RCC 7860 (cell line): ENCODE results near the gene RNF130.

Experiments
- DNase-seq: peaks from one replicate; pipeline ENCODE4 v3.0.0-alpha.2; 2015; ENCODE audit warnings: low spot score
- FAIRE-seq: peaks from 2 replicates; lab custom pipeline; 2012; peaks lifted over from hg19 to GRCh38; lab: Jason Lieb, UNC

RNF130 gene

DNA sequence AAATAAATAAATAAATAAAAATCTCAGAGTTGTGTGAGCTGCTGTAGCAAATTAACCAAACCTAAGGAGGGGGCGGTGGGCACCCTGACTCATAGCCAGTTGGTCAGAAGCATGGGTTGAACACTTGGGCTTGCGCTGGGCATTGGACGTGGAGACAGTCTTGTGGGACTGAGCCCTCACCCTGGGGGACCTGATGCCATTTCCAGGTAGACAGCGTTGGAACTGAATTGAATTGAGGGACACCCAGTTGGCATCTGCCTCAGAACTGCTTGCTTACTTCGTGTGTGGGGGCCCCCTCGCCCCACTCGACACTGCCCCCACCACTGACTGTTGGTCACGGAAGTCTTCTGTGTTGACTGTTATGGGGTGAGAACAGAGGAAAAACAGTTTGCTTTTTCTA is 144.9 kb downstream of the RNF130 start:
- DNase-seq (no peak), FAIRE-seq (no peak)

DNA sequence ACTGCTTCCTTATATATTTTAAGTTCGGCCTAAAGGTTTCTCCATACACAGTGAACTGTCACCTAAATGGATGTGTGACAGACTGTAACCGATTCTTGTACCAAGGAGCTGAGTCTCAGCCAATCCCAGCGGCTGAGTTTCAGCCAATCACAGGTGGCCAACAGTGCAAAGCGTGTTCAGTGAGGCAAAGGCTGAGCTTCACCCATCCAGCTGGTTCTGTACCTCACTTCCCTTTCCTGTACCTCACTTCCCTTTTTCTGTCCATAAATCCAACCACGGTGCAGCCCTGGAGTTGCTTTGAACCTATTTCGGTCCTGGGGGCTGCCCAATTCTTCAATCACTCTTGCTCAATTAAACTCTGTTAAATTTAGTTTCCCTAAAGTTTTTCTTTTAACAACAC is 148.1 kb downstream of the RNF130 start:
- DNase-seq = no peak
- no peak for FAIRE-seq

DNA sequence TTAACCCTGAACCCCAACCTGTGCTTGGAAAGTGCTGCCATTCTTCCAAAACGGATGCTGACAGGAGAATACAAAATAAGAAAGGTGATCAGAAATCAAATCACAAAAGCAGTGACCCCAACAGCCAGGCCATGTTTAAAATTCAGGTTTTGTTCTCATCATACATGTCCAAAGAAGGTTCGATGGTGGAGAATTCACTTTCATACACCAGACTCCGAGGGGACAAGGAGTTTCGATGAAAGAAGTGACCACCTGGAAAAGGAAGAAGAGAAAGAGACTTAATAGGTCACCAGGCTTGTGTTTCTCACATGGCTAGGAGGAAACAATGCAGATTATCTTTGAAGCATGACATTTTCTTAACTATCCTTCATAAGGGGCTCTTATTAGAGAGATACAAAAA is 151.4 kb downstream of the RNF130 start:
- FAIRE-seq (no peak), DNase-seq (no peak)

DNA sequence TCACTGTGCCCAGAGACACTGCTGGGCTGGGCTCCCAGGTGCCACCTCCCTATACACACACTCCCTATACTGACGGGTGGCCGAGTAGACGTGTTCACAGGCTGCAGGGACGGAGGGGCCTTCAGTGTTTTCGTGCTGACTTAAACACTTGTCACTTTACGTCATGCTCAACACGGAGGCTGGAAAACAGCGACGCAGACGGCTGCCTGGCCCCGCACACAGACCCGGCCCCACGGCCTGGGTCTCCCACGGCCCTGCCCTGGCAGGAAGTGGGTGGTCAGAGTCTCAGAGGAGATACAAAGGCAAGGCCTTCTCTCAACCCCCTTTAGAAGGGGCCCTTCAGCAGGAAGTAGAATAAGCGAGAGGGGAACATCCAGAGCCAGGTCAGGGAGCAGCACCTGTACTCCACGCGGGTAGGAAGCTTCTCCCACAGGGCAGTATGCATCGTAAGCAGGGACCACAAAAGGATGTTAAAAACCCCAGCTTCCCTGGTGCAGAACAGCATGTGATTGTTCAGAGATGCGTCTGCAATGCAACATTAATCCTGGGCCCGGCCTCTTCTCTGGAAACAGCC is 152.0 kb downstream of the RNF130 start:
- DNase-seq (no peak), FAIRE-seq (no peak)

DNA sequence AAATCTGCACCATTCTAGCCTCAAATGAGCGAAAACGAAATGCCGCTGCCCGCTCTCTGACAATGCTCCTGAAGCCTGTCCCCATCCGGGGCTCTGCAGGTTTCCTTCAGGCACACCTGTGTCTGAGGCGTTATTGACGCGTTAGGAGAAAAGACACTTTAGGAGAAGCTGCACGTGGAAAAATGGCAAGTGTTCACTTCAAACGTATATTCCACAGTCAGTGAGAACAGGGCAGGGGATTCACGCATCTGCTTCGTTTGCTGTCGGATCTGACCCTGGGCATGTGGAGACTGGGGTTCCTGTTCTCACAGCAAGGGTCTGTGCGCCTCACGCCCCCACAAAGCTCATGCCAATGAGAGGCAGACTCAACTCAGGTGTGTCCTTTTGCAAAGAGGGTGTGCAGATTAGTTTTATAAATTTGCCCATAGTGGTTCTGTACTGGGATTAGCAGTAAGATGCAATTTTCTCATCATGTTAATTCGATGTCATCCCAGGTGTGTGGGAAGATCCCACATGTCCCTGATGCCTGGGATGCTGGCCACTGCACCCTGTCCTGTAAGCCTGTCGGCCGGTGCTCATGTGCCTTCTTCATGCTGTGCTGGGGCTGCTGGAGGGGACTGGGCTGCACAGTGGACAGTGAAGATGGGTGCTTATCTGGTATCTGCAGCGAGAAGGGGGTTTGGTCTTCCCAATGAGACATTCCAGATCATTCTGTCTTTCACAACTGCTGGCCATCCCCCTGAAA is 152.6 kb downstream of the RNF130 start:
- no peak for FAIRE-seq
- no peak for DNase-seq

DNA sequence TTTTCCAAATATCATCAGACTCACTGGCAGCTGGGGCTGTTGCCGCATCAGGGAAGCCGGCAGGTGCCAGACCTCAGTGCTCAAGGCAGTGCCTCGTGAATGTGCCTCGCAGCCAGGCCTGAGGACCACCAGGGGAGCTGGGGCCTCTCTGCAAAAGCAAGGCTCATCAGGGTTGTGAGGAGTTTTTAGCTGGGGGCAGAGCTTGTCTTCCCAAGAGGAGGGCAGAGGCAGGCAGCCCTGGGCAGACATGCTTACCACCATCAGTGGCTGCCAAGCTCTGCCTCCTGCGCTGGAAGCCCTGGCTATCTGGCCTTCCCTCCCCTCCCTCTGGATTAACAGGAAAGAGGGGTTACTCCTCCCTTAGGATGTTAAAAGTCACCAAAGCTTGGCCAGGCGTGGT is 155.0 kb downstream of the RNF130 start:
- FAIRE-seq (no peak), DNase-seq (no peak)

DNA sequence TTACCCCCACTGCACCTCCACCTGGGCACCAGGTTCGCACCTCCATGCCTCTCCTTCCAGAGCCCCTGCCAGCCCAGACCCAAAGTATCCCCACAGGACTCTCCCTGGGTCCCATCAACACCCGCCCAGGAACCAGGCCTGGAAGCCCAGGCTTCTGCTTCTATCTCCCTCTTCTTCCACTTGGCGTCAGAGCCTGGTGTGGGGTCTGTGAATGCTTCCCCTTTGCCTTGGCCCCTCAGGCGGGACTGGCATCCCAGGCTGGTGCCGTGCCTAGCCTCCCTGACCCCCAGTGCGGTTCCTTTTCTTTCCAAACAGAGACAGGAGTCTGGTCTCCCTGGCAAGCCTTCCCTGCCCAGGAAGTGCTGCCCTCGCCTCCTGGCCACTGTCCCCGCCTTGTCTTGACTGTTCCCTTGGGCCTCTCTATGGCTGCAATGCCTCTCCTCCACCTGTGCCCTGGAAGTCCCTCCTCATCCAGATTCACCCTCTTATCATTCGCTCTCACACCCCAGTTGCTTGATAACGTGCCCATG is 156.1 kb downstream of the RNF130 start:
- DNase-seq (no peak), FAIRE-seq (no peak)

DNA sequence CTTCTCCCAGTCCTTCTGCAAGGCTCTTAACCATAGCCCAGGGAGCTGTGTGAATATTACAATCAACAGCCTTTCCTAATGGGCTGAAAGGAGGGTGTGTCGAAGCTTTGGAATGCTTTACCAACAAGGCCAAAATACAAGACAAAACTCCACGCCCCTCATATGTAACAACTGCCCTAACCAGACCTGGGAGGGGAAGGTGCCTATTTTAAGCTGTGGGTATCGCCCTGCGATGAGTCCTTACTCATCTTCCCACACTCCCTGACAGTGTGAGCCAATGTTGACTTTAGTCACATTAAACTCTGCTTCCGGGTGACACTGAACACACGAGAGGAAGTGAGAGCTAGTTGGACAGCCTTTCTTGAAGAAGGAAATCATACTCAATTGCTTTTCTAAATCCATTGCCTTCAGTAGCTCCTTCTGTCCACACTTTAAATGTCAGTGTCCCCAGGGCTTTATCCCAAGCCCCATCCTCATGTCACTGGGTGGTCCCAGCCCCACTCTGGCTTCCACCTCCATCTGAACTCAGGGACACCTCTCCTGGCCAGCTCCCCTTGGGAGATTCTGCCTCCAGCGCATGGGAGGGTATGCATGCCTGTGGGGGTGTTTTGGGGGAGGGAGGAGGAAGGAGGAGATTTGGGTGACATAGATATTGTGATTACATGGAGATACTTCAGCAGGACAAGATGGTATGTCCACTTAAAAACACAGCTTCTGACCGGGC is 157.4 kb downstream of the RNF130 start:
- FAIRE-seq = no peak
- peak; percentile 39 for DNase-seq

DNA sequence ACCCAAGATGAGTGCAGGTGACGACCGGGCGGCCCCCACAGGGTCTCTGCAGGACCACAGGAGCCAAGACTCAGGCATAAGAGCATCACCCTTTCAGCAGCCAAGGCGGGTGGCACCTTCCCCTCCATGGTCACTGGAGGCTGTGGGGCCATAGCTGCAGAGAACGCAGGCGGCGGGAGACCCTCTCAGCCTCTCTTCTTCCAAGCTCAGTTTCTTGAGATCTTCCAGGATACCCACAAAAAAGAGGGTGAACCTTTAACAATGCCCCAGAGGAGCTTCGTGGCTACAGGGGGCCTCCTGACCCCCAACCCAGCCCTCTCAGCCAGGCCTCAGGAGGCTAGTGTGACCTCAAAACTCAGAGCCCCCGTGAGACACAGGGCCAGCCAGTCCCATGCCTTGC is 158.1 kb downstream of the RNF130 start:
- no peak for DNase-seq
- FAIRE-seq = no peak

DNA sequence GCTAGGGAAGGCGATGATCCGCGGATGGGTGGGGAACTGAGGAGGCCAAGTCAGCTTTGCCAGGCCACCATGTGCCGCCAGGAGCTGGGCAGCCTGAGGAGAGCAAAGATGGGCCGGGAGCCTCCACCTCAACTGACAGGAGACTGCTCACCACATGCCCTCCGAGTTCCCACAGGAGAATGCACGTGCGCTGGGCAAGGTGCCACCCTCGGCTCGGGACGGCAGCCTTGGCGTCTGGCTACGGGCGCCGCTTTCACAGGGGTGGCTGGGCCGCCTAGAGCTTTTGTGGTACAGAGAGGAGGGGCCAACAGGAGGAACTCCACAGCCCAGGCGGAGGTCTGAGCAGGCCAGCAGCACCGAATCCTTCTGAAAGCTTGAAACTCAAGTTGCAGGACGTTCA is 158.6 kb downstream of the RNF130 start:
- FAIRE-seq = no peak
- no peak for DNase-seq

DNA sequence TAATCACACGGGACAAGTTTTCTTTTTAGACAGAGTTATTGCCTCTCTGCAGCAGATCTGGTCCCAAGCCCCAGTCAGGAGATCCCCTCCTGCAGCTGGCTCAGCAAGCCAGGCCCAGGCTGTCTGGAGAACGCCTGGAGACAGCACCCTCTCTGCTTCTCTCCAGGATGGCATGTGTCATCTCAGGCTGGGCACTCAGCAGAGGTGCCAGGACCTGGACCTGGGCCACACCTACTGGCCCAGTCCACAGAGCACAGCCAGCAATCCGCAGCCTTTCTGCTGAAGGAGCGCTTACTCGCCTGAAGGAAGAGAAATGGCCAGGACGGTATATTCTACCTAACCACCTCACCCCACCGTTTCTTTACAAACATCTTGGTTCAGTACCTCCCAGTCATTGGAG is 159.2 kb downstream of the RNF130 start:
- no peak for DNase-seq
- FAIRE-seq = no peak

DNA sequence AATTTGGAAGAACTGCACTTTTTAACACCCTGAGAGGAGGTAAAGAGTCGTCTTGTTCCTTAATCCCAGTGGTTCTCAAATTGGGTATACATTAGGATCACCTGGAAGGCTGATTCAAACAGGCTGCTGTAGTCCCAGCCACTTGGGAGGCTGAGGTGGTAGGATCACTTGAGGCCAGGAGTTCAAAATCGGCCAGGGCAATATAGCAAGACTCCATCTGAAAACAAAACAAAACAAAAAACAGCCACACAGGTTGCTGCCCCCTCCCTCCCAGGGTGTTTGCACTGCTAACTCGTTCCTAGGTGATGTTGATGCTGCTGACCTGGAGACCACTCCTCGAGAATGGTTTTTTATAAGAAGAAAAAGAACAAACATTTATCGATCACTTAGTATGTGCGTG is 162.3 kb downstream of the RNF130 start:
- FAIRE-seq (no peak), DNase-seq (no peak)

DNA sequence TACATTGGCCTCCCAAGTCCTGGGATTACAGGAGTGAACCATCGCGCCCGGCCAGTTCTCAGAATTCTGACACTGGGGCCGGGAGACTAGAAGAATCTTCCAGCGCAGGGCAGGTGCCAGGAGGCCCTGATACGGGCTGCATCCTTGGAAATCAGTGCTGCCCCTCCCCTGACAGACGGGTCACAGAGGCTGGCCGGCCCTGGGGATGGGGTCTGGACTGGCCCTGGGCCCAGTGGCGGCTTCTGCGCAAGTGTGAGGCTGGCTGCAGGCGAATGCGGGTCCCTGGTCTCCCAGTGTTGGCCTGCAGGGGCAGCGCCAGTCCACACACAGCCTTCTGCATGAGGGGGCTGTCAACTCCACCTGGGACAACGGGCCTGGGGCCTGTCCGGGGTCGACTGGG is 163.0 kb downstream of the RNF130 start:
- DNase-seq (no peak), FAIRE-seq (no peak)

DNA sequence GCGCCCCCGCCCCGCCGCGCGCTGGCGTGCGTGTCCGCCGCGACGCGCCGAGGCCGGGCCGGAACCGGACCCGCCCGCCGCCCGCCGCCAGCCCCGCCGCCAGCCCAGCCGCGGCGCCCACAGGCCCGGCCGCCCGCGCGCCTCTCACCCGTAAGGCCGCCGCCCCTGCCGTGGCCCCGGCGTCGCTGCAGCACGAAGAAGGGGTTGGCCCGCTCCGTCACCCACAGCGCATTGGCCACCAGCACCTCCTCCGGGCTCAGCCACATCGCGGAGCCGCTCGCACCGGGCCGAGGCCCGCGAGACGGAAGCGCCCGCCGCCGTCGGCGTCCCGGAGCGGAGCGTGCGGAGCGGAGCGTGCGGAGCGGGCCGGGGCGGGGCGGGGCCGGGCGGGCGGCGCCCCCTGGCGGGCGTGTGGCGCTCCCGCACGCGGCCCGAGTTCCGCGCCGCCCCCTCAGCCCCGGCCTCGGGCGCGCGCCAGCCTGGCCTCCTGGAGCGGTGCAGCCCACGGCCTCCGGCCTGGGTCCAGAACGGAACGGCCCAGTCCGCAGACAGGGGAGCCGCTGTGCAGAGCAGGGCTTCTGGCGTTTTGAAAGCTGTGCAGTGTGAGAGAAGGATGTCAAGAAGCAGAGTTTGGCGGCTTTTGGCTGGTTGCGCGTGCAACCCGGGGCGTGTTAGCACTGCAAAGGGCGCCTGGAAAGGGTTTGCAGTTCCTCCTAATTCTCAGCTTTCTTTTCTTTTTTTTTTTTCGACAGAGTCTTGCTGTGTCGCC is 163.8 kb downstream of the RNF130 start, which contains the start of gene TBC1D9B:
Gene TBC1D9B (minus strand): TSS at position 342 of the 769 bp plus-strand sequence. CDS start 76 bp downstream, at position 266.
- FAIRE-seq (no peak), DNase-seq (peak; percentile 28)

DNA sequence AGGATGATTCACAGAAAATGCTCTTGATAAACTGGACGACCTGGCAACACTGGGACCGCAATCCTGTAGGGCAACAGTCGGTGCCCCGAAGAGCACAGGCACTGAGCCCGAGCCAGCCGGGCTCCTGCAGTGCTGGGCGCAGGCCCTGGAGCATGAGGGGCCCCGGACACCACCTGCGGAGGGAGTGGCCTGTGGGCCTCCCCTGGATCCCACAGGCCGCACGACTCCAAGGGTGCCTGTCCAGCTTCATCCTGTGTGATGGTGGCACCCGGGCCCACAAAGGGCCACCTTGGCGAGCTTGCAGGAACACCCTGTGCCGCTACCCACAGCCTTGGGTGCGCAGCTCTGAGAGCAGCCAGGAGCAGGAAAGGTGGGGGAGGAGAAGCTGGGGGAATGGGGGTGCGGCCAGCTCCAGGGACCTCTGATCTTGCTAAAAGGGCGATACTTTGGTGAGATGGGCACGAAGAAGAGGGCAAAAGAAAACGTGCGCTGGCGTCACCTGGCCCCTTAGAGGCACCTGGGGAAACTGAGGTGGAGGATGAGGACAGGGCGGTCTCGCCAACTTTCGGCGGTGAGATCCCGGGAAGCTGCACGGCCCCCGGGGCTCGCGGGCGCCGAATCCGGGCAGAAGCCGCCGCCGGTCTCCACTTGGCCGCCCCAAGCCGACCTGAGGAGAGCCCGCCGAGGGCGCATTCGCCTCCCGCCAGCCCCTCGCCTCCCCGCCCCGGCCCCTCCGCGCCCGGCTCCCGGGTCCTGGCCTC is 164.6 kb downstream of the RNF130 start:
- no peak for FAIRE-seq
- DNase-seq = no peak

DNA sequence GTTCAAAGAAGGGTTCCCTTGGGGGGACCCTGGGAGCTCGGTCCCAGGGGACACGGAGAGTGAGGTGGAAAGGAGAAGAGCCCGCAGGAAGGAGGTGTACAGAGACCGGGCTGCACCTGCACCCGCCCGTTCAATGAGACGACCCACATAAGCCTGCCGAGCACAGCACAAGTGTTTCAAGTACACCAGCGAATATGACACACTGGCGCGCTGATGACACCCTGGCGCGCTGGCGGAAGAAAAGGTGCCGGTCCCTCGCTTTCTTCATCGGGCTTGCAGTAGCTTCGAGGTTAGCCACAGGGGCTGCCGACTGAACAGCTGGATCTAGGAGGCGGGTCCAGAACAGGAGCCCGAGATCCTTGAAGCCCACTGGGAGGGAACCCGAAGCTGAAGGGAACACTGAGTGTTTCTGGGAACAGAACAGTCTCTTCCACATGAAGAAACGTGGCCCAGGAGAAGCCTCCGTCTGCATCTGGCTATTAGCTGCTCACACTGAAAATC is 165.2 kb downstream of the RNF130 start:
- DNase-seq = no peak
- FAIRE-seq = no peak

DNA sequence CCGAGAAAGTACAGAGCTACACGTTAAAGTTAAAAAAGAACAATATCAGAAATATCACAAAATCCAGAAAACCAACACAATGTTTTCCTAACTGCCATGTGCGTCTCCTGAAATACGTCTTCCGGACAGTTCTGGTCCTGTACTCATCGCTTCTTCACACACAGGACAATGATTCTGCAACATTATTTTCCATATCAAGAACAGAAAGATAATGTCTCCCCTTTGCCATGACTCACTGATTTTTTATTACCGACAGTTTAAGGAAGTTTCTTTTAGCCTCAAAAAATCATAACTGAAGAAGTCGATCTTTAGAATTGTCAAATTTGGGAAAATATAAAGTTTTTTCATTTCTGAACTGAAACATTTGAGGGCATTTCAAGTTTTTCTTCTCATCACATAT is 166.4 kb downstream of the RNF130 start:
- no peak for FAIRE-seq

More for the DNA sequence above, 166.4 kb downstream of the RNF130 start:
- no peak for DNase-seq
